K562 (cell line): ENCODE measurements around the gene DNAJB1. TPM values are rescaled to one million over a fixed set of nuclear protein-coding genes. Genes with fewer than 3 reads are reported as not detected.
A peak's percentile ranks its signal among the peaks of the same experiment; 100 is the strongest.

ENCODE experiments used
- POLR2G ChIP-seq: fragments of 200-400 bp; formaldehyde crosslinking; IDR thresholded peaks from 2 replicates; pipeline ENCODE4 v1.6.1; 2017; ENCODE audit warnings: low read depth, mild to moderate bottlenecking, antibody characterized with exemption, low read length, moderate library complexity
- TEAD2 ChIP-seq: fragments of 450-650 bp; IDR thresholded peaks from 2 replicates; pipeline ENCODE4 v1.6.1; 2016; ENCODE audit warnings: missing genetic modification characterization, control low read depth, missing compliant biosample characterization
- TSHZ1 ChIP-seq: fragments of 250-450 bp; sonication (Bioruptor Pico); IDR thresholded peaks from 2 replicates; pipeline ENCODE4 v1.4.0; 2020; ENCODE audit warnings: mild to moderate bottlenecking, moderate library complexity
- ZBTB40 ChIP-seq, 2 experiments: fragments of 450-650 bp in 1 of 2; sonication (generic) in 1 of 2; formaldehyde crosslinking in 1 of 2; IDR thresholded peaks; 2 replicates each; pipeline versions ENCODE4 v1.7.1 to v1.9.0; 2016 to 2022; ENCODE audit warnings: inconsistent platforms in 1 of 2, mild to moderate bottlenecking in 1 of 2, missing genetic modification reagents in 1 of 2
- polyA plus RNA-seq, 8 experiments: library from polyadenylated mRNA; depleted of rRNA in 4 of 8; stranded (reverse) in 5 of 8; unstranded in 3 of 8; fragments of >200 nt; fragmentation: Nextera tagmentation in 2 of 8; fragmentation: Illumina TruSeq in 1 of 8; extraction: Ambion mirVana in 2 of 8; extraction: Trizol in 1 of 8; gene quantifications; 2 replicates each; pipeline versions ENCODE4 v1.2.1 to v1.2.3, GENCODE V29; 2011 to 2014; ENCODE audit warnings: inconsistent platforms in 1 of 8, missing spikeins in 1 of 8
- total RNA-seq, 7 experiments: library from RNA; depleted of rRNA in 6 of 7; stranded (reverse); fragments of >200 nt in 6 of 7; fragmentation: Illumina TruSeq in 2 of 7; extraction: Trizol in 2 of 7; gene quantifications; 2 replicates each; pipeline versions ENCODE4 v1.2.1 to v1.2.3, GENCODE V29; 2011 to 2021; ENCODE audit warnings: low replicate concordance in 1 of 7

Gene DNAJB1
- total and polyA plus RNA-seq, 9 of the 15 experiments (the other 6 are each of a cell fraction or from before 2014, with no cell fraction given) = 13.2 to 113 (median 62.1) TPM

- TF ChIP-seq TSHZ1 (CRISPR knock-in tag) = no peak
- no peak for TF ChIP-seq TEAD2
- peak; percentile 54 for TF ChIP-seq POLR2G
- TF ChIP-seq ZBTB40 (IDR thresholded peaks at IDR 0.05) = no peak
- TF ChIP-seq ZBTB40 (CRISPR knock-in tag; IDR thresholded peaks at IDR 0.05) = no peak
- TF ChIP-seq, all 486 proteins: peak for 4
These were observed 47.1 kb upstream of the DNAJB1 start (continued) for GRCh38 chr19:14565298-14565679.
